Measurements from ENCODE around the gene IGF1R.

GRCh38 chr15:98777426-98777825 lies 129.1 kb downstream of the IGF1R start:
- no peak for TF ChIP-seq CTCF (IDR thresholded peaks at IDR 0.05; ENCODE audit: extremely low read depth in 1 of 2, insufficient read depth in 1 of 2, low read depth in 1 of 2, low read length in 2 of 2)
- TF ChIP-seq MAX (IDR thresholded peaks at IDR 0.05; ENCODE audit: insufficient read depth, insufficient read length) = no peak
- no peak for TF ChIP-seq FOS (IDR thresholded peaks at IDR 0.05; ENCODE audit: borderline replicate concordance, insufficient read depth, low read length)
- no peak for TF ChIP-seq POLR2A (IDR thresholded peaks at IDR 0.05; ENCODE audit: low read depth, low read length)
- no peak for TF ChIP-seq EZH2 (IDR thresholded peaks at IDR 0.05; ENCODE audit: borderline replicate concordance, low read depth, low read length, severe bottlenecking)
- no peak for TF ChIP-seq POLR2AphosphoS5 (IDR thresholded peaks at IDR 0.05; ENCODE audit: insufficient read depth, low read depth, low read length)
